Right cardiac atrium (tissue), 5 donors: ENCODE results near the gene MTCP1. TPM values are rescaled to one million over a fixed set of nuclear protein-coding genes. Genes with fewer than 3 reads are reported as not detected.
A peak's percentile ranks its signal among the peaks of the same experiment; 100 is the strongest.

Source experiments
- ATAC-seq, 2 donors: fragments of 200-7000 bp; cut with Tn5 transposase; one replicate each; pipeline versions ENCODE4 v1.8.0 to v1.9.1; 2020; ENCODE audit warnings: moderate library complexity in 2 of 2, mild to moderate bottlenecking in 1 of 2
- DNase-seq, 3 donors: peaks; one replicate each; pipeline ENCODE4 v3.0.0-alpha.2; 2020
- H3K27ac ChIP-seq: one replicate; pipeline ENCODE4 v1.5.1; 2013; ENCODE audit warnings: mild to moderate bottlenecking, low read length, control low read depth, moderate library complexity
- H3K27me3 ChIP-seq: one replicate; pipeline ENCODE4 v1.6.1; 2013; ENCODE audit not compliant: control insufficient read depth, insufficient read depth
- H3K4me1 ChIP-seq: one replicate; pipeline ENCODE4 v1.6.1; 2013; ENCODE audit warnings: low read length; ENCODE audit not compliant: control insufficient read depth, insufficient read depth
- H3K4me3 ChIP-seq: one replicate; pipeline ENCODE4 v1.5.1; 2013; ENCODE audit warnings: low read length, control low read depth
- H3K9me3 ChIP-seq: one replicate; pipeline ENCODE4 v1.6.1; 2013; ENCODE audit warnings: low read length; ENCODE audit not compliant: control insufficient read depth
- WGBS: extraction: QIAGEN DNeasy Blood & Tissue Kit; methylation state at CpG from one replicate; pipeline ENCODE4 v1.1.7; 2013; 5-methylcytosine and 5-hydroxymethylcytosine counted together
- intact Hi-C, 4 donors: fragments of 100-400 bp; cut with DNase I; formaldehyde crosslinking; loops; one replicate each; pipeline versions ENCODE4 v1.11.0 to v1.14.0; 2022 to 2023
- long read RNA-seq, 4 donors: library from polyadenylated mRNA; unstranded; transcript quantifications; one replicate each; pipeline ENCODE4 v2.0.0, GENCODE V29; 2020 to 2021
- polyA plus RNA-seq: library from polyadenylated mRNA; stranded (reverse); fragments of 200-250 nt; gene quantifications from one replicate; pipeline ENCODE4 v1.2.3, GENCODE V29; 2013
- total RNA-seq, 4 donors: library from RNA; stranded (reverse); fragmentation: NEBNext Ultra II Directional; extraction: Animal tissue kit (Norgen Biotek cat#: 25700); gene quantifications; one replicate each; pipeline ENCODE4 v1.2.1, GENCODE V29; 2021
- donor health status: healthy with polysubstance abuse.
- donor health status: DM: no; HTN: yes; CAD: no.
- donor health status: DM: no; HTN: no; CAD: no.
- donor health status: DM: no; HTN: yes; CAD: no; lungs with severe emphysema.
- donor health status: DM: yes; HTN: yes; CAD: no.

Gene MTCP1, protein sequence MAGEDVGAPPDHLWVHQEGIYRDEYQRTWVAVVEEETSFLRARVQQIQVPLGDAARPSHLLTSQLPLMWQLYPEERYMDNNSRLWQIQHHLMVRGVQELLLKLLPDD
- 10 to 100 TPM; 46.1 to 61.0 (median 57.6) TPM for total RNA-seq
- polyA plus RNA-seq = 95.3 TPM
- long read RNA-seq, donor 1, partial matches to known transcripts = 0 of 13 reads
- long read RNA-seq, donor 1, other reads (novel, unspliced or antisense) = 12 of 13 reads
- long read RNA-seq, donor 2, partial matches to known transcripts = 0 of 8 reads
- long read RNA-seq, donor 2, other reads (novel, unspliced or antisense) = 8 of 8 reads
- long read RNA-seq, donor 3, partial matches to known transcripts = 0 of 5 reads
- long read RNA-seq, donor 3, other reads (novel, unspliced or antisense) = 5 of 5 reads
- long read RNA-seq, donor 4, partial matches to known transcripts = 0 of 3 reads
- long read RNA-seq, donor 4, other reads (novel, unspliced or antisense) = 3 of 3 reads

DNA sequence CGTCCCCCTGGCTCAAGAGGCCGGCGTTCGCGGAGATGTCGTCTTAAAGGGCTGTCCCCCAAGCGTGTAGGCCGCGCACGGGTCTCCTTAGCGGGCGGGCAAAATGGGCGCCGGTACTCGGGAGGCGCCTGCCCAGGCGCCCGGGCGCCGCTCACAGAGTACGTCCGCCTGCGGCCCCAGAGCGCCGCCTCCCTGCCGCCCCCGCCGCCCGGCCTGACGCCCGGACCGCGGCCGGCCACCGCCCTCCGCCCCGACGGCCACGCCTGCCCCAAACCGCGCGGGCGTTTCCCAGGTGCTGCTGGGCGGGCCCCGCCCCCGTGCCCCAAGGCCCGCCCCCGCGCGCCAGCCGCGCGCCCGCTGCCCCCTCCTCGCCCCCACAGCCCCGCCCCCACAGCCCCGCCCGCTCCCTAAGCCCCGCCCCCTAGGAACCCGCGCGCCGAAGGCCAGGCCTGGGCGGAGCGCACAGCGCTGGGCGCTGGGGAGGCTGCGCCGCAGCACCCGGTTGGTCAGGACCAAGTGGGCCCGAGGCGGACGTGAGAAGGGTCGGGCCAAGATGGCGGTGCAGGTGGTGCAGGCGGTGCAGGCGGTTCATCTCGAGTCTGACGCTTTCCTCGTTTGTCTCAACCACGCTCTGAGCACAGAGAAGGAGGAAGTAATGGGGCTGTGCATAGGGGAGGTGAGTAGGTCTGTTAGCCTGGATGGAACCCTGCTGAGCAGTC, at the start of gene MTCP1, which contains the start of the genes BRCC3 and CMC4:
Gene MTCP1 (minus strand): TSS at position 162 of the 719 bp plus-strand sequence. CDS start 5,126 bp downstream, outside the sequence.
Gene BRCC3 (plus strand): TSS at position 534 of the 719 bp plus-strand sequence. CDS start 20 bp downstream, at position 554.
Gene CMC4 (minus strand): TSS at position 162 of the 719 bp plus-strand sequence. CDS start 7,113 bp downstream, outside the sequence.
- WGBS = 0% methylated on average over 66 of the region's 81 CpGs
- intact Hi-C loops = no loop called here
- Histone ChIP-seq H3K4me3 (peak within 1 kb of the TSS; percentile 80), H3K4me1 (no peaks in the 10 kb centered on the region), H3K27ac (peak within 1 kb of the TSS; percentile 98), H3K9me3 (no peaks in the 10 kb centered on the region), H3K27me3 (no peaks in the 10 kb centered on the region)
- peak; percentile 97 to 98 for ATAC-seq
- peak; percentile 81 to 93 (median 92) for DNase-seq

DNA sequence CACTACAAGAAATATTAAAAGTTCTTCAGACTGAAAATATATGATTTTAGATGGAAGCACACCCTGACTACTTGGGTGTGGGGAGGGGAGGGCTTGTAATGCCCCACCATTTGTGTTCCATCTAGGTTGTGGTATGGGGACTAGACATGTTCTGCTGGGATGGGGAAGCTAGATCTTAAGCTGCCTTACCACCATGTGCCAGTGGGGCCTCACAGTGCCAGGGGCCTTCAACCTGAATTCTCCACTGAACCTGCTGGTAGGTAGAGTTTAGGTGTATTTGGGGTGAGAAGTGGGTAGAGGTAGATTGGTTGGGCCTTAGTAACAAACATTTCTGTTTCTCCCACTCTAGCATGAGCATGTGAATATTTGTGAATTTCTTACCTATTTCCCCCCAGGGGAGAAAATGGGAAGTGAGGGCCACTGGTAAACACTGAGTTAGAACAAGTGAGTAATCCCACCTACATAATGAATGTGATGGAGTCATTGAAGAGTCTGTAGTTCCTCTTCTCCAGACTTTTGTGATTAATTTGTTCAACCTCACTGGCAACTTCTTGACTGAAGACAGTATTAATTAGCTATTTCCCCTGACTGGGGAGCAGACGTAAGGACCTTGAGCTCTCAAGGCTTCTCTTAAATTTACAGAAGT, 44.4 kb upstream of the MTCP1 start:
- WGBS = 100% methylated on average over 1 of the region's 1 CpG
- no peaks in the 10 kb centered on the region for H3K27me3 ChIP-seq
- ATAC-seq = no peak
- intact Hi-C loops = no loop called here
- DNase-seq = no peak
- H3K9me3 ChIP-seq = no peaks in the 10 kb centered on the region
- no peak overlapping the region for H3K27ac ChIP-seq
- H3K4me1 ChIP-seq = no peaks in the 10 kb centered on the region
- H3K4me3 ChIP-seq = no peak overlapping the region

DNA sequence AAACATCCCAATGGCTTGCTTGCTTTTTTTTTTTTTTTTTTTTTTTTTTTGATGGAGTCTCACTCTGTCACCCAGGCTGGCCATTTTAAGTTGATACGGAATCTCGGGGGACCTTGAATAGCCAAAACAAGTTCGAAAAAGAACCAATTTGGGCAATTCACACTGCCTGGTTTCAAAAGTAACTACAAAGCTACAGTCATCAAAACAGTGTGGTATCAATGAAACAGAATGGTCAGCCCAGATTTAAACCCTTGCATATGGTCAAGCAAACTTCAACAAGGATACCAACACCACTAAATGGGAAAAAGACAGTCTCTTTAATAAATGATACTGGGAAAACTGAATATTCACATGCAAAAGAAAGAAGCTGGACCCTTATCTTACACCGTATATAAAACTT, 42.2 kb upstream of the MTCP1 start:
- 96% methylated on average over 4 of the region's 4 CpGs for WGBS
- DNase-seq = no peak
- no peak for ATAC-seq
- Histone ChIP-seq H3K4me1 (no peaks in the 10 kb centered on the region), H3K27me3 (no peaks in the 10 kb centered on the region), H3K27ac (no peak overlapping the region), H3K4me3 (no peak overlapping the region), H3K9me3 (no peaks in the 10 kb centered on the region)
- intact Hi-C loops = no loop called here

DNA sequence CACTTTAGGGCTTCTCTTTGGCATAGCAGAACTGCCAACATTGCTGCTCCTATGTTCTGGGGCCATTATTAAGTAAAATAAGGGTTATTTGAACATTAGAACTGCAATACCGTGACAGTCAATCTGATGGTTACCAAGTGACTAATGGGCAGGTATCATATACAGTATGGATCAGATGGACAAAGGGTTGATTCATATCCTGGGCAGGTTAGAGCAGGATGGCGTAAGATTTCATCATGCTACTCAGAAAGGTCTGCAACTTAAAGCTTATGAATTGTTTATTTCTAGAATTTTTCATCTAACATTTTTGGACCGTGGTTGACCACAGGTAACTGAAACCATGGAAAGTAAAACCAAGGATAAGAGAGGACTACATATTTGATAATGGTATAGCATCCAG, 41.2 kb upstream of the MTCP1 start:
- H3K9me3 ChIP-seq = no peaks in the 10 kb centered on the region
- no peak overlapping the region for H3K27ac ChIP-seq
- 94% methylated on average over 3 of the region's 3 CpGs for WGBS
- no peaks in the 10 kb centered on the region for H3K27me3 ChIP-seq
- intact Hi-C loops = no loop called here
- DNase-seq (no peak), ATAC-seq (no peak)
- no peak overlapping the region for H3K4me3 ChIP-seq
- no peaks in the 10 kb centered on the region for H3K4me1 ChIP-seq

DNA sequence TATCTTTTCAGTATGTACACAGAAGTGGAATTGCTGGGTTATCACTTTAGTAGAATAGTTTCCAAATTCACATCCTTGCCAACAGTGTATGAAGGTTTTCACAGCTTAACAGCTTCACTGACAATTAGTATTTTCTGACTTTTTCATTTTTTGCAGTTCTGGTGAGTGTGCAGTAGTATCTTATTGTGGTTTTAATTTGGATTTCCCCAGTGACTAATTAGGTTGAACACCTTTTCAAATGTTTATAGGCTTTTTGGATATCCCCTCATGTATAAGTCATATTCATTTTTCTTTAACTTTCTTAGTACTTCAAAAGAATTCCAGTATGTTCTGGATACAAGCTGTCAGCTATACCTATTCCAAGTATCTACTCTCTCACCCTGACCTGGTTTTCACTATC, 37.5 kb upstream of the MTCP1 start:
- no peak overlapping the region for H3K27ac ChIP-seq
- no peak overlapping the region for H3K4me3 ChIP-seq
- intact Hi-C loops = no loop called here
- no peak for ATAC-seq
- H3K27me3 ChIP-seq = no peaks in the 10 kb centered on the region
- no peaks in the 10 kb centered on the region for H3K4me1 ChIP-seq
- no peaks in the 10 kb centered on the region for H3K9me3 ChIP-seq
- DNase-seq = no peak

DNA sequence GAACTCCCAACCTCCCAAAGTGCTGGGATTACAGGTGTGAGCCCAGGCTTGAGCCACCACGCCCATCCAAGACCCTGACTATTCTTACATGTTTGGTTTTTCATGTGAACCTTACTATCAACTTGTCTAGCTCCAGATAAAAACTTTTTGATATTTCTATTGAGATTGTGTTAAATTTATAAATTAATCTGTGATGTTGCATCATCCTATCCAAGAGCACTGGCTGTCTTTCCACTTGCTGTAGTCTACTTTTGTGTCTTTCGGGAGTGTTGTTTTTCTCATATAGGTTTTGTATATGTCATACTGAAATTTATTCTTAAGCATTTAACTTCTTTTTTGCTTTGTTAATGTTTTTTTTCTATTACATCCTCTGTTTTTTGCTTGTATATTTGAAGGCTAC, 35.0 kb upstream of the MTCP1 start:
- intact Hi-C loops = no loop called here
- Histone ChIP-seq H3K27me3 (no peaks in the 10 kb centered on the region), H3K9me3 (no peaks in the 10 kb centered on the region), H3K4me1 (no peaks in the 10 kb centered on the region), H3K4me3 (no peak overlapping the region), H3K27ac (no peak overlapping the region)
- DNase-seq (no peak), ATAC-seq (no peak)
- 95% methylated on average over 2 of the region's 2 CpGs for WGBS

DNA sequence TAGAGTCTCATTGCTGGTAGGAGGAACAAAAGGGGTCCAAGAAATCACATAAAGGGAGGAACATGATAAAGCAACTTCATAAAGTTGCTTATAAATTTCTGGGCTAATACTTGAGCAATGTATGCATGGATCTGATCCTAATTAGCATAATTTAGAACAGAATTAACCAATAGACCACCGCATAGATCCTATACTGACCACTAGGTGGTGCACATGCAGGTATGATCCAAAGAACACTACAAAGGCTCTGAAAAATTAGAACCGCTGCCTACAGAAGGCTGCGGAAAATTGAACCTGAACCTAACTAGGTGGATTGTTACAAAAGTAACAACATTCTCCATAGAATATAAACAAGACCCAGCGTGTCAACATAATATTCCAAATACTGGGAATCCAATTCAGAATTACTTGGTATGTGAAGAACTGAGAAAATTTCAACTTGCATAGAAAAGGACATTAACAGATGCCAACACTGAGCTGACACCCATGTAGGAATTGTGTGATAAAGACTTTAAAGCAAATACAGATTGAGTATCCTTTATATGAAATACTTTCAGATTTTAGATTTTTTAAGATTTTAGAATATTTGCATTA, 23.6 kb upstream of the MTCP1 start:
- no peak overlapping the region for H3K4me3 ChIP-seq
- intact Hi-C loops = no loop called here
- H3K27me3 ChIP-seq = no peaks in the 10 kb centered on the region
- WGBS = 35% methylated on average over 4 of the region's 4 CpGs
- H3K9me3 ChIP-seq = no peaks in the 10 kb centered on the region
- no peaks in the 10 kb centered on the region for H3K4me1 ChIP-seq
- ATAC-seq (peak in 1 of 2 donors; percentile 56), DNase-seq (no peak)
- H3K27ac ChIP-seq = no peak overlapping the region

DNA sequence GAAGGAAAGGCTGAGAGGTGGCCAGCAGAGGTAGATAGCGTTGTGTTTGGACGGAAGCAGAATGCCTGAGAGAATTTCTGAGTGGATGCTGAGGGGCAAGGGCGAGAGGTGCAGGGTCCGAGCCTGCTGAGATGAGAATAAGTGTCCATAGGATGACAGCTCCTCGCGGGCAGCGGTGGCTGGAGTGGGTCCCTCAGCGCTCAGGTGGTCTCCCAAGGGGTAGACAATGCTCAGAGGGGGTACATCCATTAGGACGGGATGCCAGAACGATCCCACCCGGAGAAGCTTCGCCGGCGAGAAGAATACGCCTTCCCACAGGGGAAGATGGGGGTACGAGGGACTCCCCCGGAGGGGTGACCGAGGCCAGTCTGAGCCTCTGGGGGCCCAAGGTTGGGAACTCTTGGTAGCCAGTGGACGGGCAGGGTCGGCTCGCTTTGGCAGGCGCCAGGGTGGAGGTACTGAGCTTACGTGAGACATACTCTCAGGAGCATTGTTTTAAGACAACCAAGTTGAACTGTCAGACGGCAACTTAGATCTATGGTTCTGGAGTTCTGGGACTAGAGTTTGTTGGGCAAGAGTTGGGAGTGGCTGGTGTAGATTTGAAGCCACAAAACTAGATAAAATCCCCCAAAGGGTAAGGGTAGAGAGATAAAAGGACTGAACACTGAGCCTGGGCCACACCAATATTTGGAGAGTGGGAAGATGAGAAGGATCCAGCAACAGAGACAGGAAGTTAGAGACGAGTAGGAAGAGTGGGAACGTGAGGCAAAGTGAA, 16.2 kb upstream of the MTCP1 start:
- intact Hi-C loops = no loop called here
- H3K27ac ChIP-seq = no peak overlapping the region

DNA sequence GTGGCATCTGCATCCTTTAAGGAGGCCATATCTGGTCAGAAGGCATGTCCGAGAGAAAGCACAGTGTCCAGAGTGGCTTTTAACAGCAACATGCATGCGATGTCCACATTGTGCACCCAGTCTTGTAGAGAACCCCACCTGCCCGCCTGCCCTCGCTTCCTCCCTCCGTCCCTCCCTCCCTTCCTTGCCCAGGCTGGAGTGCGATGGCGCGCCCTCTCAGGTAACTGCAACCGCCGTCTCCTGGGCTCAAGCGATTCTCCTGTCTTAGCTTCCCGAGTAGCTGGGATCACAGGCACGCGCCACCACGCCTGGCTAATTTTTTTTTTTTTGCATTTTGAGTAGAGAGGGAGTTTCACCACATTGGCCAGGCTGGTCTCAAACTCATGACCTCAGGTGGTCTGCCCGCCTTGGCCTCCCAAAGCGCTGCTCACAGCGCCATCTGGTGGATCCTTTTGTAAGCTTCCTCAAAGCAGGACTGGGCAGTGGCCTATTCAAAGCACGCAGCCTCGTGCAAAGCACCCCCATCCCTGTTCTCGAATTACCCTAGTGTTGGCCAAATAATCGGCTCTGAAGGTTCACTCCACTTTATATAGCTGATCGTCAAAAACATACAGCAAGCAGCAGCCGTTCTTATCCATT, 15.4 kb upstream of the MTCP1 start:
- 82% methylated on average over 24 of the region's 24 CpGs for WGBS
- Histone ChIP-seq H3K4me3 (no peak overlapping the region), H3K4me1 (no peaks in the 10 kb centered on the region), H3K27me3 (no peaks in the 10 kb centered on the region), H3K9me3 (no peaks in the 10 kb centered on the region), H3K27ac (no peak overlapping the region)
- DNase-seq (peak in 2 of 3 donors; percentile 29 to 42), ATAC-seq (peak; percentile 36 to 51)
- intact Hi-C loops = no loop called here

More for the DNA sequence above, 16.2 kb upstream of the MTCP1 start:
- no peaks in the 10 kb centered on the region for H3K4me1 ChIP-seq
- H3K27me3 ChIP-seq = no peaks in the 10 kb centered on the region
- DNase-seq (no peak), ATAC-seq (no peak)
- no peaks in the 10 kb centered on the region for H3K9me3 ChIP-seq
- WGBS = 95% methylated on average over 26 of the region's 26 CpGs
- H3K4me3 ChIP-seq = no peak overlapping the region
